Right forelimb (tissue), 1 donor: ENCODE results near the gene EGFL6.
"Not testable (repeated sequence)": the region's sequence is repeated elsewhere in the genome, so short reads cannot be mapped to it uniquely, and the experiment has no call there.

Experiments
- DNase-seq: peaks from one replicate; pipeline ENCODE4 v3.0.0-alpha.2; 2018

The EGFL6 gene

DNA sequence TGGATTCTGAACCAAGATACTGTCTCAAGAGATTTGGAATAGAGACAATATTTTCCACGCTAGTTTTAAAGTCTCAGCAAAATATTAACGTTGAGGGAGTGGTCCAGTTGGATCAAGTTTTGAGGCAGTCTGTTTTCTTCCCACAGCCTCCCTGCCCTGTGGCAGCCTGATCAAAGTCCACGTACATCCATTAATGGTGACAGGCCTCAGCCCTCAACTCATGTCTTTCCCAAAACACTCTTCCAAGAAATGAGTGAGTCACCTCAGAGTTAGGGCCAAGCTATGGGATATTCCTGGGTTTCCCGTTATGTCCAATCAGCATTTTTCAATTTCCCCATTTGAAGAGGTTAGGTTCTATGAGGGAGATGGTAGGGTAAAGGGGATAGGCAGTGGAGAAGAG, 28.5 kb downstream of the EGFL6 start:
- peak; percentile 46 for DNase-seq

DNA sequence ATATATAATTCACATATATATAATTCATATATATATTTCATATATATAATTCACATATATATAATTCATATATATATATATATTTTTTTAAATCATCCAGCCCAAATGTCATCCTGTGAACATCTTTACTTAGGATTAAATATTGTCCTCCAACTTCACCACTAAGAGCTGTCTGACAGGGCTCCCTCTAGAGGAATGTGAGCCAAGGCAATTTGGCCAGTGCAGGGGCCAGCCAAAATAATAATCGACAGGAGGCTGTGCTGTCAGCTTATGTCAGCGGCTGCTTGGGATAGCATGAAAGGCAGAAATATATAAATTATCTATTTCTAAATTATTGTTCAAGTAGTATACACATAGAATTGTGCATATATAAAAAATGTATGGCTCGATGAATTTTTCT, 29.5 kb downstream of the EGFL6 start:
- DNase-seq = no peak

DNA sequence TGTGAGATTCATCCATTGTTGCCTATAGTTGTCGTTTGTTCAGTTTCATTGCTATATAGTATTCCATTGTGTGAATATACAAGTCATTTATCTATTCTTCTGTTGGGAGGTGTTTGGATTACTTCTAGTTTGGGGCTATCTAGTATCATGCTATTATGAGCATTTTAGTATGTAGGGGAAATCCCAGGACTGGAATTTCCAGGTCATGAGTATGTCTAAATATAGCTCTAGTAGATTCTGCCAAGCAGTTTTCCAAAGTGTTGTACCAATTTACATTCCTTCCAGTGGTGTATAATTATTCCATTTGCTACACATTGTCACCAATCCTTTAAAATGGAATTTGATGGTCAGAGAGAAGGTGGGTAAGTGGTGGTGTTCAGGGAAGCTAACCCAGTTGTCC, 30.1 kb downstream of the EGFL6 start:
- DNase-seq = no peak

DNA sequence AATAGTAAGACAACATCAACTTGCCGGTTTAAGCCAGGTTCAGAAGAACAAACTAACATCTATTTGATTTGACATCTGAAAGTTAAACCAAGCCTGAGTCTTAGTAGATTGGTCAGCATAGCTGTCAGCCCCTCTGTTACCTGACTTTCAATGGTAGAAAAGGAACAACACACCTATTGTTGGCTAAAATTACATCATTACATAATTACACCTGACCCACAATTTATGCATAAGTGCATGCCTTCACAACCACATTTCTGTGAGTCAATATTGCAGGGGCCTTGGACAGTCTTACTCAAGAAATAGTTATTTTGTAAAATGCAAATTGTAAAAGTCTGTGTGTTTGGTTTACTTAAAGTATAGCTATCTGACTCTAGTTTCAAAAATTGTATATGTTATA, 36.2 kb downstream of the EGFL6 start:
- no peak for DNase-seq

DNA sequence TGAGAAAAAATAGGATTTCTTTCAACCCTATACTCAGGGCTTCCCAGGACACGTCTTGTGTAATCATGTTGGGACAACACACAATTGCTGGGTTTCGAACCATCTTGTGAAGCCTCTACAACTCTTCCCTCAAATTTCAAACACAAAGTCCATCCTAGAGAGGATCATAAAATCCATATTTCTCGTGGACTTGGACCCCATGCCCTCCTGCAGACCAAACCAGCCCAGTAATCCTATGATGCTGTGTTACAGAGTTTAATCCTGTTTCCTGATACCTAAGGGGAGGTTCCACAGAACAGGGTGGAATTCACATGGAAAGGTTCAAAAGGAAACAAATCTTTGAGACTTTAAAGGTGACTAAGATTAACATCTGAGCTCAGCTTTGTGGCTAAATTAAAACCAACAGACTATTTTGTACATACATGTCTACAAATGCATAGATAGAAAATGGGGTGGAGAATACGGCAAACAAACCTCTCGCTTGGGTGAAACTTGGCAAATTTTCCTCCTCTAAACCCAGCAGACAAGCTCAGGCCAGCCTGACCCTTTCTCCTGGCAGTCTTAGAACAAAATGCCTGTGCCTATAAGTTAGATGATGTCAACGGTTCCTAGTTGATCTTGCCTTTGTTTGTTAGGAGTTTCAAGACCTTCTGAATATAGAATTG, 38.1 kb downstream of the EGFL6 start:
- no peak for DNase-seq

DNA sequence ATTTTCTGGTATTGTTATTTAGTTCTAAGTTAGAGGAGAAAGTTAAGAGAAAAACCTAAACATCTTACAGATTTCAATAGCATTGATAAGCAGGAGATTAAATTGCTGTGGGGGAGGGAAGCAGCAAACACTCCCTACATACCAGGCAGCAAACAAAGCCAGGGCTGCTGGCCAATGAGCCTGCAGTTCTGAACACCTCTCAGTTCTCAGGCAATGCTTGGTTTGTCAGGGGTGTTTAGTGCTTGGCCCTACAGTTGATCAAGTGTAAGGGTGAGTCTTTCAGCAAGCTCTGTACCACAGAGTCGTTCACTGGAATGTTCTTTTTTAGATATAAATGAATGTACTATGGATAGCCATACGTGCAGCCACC, 38.6 kb downstream of the EGFL6 start:
- DNase-seq = no peak

DNA sequence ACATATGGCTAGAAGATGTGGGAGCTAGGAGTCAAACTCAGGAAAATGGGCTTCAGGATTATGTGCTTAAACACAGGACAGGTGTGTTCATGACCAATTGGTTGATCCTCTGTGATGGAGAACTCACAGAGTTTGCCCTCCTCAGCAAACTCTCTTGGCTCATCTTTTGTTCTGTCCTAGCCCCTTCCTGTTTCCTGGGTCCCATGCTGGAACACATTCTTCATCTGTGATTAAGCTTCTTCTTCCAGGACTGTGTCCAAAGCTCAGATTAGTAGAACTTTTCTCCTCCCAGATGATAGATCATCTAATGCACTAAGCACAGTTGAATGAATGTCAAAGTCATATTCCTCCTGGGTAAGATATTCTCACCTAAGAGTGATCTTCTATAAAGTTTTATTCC, 44.8 kb downstream of the EGFL6 start:
- DNase-seq = no peak

DNA sequence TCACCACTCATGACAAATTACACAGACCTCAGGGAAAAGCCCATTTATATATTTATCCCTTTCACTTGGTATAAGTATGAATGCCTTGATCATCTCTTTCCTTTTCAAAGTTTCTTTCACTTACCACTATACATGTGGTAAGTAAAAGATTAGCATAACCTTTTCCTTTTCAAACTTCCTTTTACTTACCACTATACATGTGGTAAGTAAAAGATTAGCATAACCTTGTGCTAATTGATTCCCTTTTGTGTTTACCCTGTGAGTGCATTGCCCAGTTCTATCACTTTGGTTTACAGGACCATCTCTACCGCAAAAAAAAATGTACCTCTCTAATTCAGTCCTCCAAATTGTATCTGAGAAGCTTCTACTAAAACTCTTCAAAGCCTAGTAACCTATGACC, 50.8 kb downstream of the EGFL6 start:
- no peak for DNase-seq

DNA sequence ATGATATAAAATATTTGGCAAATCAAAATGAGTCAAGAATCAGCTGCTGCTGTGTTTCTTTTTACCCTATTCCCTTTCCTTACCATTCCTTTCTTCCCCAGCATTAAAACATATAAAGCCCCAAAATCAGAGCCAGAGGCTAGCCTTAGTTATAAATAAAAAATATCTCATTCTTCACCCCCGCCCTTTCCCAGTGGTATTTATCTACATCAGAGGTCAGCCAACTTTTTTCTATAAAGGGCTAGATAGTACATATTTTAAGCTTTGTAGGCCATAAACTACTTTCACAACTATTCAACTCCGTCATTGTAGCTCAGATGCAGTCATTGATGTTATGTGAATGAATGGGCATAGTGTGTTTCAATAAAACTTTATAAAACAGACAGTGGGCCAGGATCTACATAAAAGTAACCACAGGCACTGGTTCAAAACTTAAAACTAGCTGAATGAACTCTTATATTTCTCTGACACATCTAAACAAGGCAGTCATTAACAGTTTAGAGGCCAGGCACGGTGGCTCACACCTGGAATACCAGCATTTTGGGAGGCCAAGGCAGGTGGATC, 53.1 kb downstream of the EGFL6 start:
- no peak for DNase-seq

DNA sequence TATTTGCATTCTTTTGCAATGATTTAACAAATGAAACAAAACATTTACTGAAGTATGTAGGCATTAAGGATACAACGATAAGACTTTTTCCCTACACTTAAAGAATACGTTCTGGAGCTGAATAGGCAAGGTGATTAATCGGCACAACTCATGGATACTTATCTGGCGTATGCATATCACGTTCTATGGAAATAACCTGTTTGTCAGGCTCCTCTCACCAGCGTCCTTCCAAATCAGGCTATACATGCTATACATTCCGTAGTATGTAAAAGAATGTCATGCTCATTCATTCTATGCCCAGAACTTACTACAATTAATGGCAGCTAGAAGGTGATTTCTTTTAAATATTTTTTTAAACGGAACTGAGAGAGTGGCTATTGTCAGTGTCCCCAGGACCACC, 57.9 kb downstream of the EGFL6 start:
- no peak for DNase-seq

DNA sequence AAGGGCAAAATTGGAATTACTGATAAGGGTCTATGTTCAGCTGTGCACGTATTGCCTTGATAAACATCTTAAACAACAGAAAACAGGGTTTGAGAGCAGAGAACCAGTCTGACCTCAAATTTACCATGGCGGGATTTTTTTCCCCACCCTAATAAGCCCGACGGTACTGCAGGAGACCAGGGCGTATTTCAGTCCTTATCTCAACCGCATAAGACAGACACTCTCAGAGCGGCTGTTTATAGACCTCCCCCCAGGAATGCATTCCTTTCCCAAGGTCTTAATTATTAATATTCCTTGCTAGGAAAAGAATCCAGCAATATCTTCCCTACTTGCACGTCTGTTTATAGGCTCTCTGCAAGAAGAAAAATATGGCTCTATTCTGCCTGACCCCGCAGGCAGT, 67.8 kb downstream of the EGFL6 start:
- DNase-seq = not testable (repeated sequence)

DNA sequence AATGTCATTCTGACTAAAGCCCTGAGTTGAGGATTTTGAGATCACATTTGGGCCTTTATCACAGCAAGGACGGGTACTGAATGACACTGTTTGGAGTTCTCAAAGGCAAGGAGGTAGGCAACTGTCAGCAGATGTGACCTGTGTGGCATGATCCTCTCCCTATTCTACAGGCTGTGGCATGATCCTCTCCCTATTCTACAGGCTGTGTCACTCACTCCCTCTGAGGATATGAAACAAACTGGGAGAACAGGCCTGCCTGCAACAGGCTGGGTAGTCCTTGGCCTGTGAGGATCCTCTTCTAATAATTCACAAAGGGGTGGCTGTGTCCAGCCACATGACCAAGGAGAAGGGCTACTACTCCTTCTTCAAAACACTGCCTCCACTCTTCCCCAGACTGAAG, 68.6 kb downstream of the EGFL6 start:
- DNase-seq = no peak

DNA sequence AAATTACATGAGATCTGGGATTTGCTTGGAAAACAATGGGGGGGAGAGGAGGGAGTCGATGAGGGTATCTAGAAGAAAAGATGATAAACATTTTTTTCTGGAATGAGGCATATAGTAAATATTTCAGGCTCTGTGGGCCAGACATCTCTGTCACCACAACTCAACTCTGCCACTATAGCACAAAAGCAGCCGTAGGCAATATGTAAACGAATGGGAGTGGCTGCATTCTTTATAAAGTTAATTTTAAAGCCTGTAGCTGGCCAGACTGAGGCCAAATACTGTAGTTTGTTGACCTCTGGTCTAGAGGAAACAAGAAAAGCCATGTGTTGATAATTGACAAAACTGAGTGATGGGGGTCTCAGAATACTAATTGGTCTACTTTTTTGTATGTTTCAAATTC, 69.4 kb downstream of the EGFL6 start:
- no peak for DNase-seq

DNA sequence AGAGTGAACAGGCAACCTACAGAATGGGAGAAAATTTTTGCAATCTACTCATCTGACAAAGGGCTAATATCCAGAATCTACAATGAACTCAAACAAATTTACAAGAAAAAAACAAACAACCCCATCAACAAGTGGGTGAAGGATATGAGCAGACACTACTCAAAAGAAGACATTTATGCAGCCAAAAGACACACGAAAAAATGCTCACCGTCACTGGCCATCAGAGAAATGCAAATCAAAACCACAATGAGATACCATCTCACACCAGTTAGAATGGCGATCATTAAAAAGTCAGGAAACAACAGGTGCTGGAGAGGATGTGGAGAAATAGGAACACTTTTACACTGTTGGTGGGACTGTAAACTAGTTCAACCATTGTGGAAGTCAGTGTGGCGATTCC, 72.3 kb downstream of the EGFL6 start:
- not testable (repeated sequence) for DNase-seq

DNA sequence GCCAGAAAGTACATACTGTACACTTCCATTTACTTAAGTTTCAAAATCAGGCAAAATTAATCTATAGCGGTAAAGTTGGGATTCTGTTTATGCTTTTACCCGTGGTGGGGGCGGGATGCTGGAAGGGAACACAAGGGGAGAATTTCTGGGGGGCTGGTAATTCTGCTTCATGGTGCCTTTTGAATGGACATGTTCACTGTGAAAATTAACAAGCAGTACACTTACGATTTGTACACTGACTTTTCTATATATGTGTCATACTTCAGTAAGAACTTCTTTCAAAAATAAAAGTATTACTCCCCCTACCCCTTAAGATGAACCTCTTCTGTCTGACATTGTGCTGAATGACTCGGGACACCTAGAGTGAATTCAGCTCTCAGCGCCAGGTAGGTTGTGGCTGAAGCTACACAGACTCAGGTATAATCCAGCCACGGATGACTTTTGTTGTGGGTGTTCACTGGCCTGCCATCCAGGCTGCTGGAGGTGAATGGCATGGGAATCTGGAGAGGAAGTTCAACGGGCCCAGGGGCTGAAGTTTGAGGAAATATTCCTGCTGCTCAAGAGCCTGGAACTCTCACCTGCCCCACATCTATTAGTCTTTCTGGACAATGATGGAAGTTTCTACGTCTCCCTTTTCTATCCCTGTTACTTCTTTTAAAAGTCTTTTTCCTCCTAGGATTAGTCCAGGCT, 76.2 kb downstream of the EGFL6 start:
- no peak for DNase-seq

DNA sequence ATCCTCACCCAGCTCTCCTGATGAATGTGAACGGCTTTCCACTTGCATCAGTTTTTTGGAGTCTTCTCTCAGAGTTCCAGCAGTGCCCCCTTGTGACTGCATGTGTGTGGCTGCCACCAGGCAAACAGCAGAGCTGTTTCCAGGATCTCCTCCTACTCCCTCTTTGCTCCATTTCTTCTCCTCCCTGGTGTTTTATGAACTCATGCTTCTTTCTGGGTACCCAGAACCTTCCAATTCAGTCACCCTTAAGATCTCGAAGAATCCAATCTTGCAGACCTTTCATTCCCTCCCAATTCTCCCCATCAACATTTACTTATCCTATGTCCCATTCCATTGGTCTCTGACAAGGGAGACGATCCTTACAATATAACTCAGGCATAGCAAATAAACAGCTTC, 76.8 kb downstream of the EGFL6 start:
- DNase-seq = peak; percentile 69

DNA sequence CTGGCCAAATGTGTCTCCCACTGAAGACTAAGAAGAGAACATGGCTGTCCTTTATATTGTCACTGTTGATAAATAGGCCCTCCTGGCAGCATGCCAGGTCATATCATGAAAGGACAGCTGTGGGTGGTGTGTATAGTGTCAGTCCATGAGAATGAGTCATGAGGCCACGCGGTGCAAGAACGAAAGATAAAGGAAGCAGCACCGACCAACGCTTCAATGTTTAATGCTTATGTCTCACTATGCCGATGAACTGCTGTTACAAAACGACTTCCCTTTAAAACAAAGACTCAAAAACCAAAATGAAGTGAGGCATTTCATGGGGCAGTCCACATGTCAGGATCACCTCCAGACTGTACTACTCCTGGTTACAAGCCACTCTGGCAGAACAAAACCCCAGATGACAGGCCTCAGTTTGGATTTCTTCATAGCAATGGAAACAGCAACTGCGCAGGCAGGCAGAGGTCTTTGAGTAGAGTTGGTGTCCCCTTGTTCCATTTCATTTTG, 78.4 kb downstream of the EGFL6 start:
- DNase-seq = no peak

DNA sequence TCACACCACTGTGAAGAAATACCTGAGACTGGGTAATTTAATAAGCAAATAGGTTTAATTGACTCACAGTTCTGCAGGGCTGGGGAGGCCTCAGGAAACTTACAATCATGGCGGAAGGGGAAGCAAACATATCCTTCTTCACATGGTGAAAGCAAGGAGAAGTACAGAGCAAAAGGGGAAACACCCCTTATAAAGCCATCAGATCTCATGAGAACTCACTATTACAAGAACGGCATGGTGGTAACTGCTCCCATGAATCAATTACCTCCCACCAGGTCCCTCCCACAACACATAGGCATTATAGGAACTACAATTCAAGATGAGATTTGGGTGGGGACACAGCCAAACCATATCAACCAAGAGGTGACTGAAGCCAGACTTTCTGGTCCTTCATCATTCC, 78.9 kb downstream of the EGFL6 start:
- DNase-seq = not testable (repeated sequence)

DNA sequence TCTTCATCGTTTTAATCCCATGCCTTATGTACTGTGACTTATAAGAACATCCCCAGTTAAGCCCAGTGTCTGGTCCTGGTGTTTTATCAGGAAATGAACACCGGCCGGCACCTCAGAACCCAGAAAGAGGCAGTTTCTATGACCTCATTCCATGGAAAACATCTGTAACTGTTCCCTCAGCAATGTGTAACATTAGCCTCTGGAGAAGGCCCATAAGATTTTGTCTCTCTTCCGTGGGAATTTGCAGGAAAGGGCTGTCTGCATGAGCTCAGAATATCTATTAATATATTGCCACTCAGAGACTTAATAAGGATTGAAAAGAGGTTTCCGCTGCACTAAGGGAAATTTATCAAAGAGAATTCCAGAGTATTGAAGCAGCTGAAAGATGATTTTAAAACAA, 80.4 kb downstream of the EGFL6 start:
- no peak for DNase-seq

DNA sequence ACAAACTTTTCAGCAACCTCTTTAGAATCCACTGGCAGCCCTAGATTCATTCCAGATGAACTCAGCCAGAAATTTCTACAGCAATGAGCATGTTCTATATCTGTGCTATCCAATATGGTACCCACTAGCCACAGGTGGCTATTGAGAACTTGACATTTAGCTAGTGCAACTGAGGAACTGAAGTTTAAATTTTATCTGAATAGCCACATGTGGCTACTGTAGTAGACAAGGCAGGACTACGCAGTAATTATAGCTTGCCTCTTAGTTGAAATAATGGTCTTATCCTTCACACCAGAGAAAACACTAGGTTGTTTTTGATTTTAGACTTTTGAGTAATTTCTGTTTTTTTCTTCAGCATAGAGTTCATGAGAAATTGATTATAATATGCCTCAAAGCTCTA, 80.9 kb downstream of the EGFL6 start:
- no peak for DNase-seq

DNA sequence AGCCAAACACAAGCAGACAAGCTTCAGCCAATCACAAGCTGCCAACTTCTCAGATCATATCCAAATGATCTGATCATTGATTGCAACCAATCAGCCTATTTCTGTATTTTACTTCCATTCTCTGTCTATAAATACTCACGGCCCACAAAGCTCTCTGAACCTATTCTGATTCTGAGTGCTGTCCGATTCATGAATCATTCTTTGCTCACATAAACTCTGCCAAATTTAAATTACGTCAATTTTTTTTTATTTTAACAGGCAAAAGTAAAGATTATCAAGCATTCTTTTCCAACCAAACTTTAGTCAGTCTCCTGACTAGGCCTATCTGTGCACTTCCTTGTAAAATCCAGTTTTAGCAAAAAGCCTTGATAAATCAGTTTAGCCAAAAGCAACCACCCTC, 81.7 kb downstream of the EGFL6 start:
- DNase-seq = no peak

DNA sequence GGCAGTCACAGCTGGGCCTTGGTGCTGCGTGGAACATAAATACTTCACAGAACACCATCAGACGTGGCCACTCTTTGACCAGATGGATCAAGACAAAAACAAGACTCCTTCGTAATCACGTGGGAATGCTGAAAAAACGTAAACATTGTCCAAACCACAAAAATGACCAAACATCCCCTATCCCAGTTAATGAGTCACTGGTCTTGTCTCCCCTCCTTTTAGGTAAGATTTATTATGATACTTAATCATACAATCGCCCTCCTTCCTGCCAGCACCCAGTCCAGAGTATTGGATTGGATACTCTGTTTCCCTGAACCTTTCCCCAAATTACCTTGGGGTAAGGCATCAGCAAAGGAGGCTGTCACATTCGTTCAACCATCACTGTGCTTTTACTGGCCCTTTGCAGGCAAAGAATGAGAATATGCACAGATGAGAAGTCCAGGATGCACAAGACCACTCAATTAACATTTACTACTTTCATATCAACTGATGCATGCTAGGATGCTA, 82.9 kb downstream of the EGFL6 start:
- DNase-seq = no peak

DNA sequence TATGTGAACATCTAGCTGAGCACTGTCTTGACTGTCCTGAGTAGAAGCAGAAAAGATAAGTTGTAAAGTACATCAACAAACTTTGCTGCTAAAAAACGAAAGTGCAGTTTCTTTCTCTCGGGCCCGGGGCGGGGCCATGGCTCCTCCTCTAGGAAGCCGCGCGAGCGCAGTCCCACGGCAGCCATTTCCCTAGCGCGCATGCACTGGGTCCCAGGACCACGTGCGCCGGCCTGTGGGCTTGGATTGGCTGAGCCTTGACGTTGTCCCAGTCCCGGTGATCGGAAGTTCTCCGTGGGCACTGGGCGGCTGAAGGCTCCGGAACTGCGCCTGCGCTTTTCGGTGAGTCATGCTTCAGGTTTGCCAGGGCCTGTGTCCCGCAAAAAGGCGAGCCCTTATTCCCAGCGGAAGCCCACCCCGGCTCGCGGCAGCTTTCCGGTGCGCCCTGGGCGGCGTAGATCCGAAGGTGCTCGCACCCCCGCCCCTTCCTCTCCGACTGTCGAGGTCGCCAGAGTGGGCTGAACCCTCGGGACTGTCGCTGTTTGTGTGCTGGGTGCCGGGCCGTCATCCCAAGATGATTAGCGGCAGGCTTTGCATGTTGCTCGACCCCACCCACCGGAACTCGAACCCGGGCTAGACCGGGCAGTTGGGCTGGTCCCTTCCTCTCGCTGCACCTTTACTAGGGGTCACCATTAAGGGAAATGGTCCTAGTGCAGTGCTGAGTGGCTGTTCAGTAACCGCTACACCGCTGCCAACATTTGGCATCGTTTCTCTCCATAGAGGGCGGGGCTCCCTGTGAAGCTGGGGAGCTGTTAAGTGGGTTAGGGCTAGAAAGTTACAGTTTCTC, 83.7 kb downstream of the EGFL6 start, which contains the start of gene TCEANC:
Gene TCEANC (plus strand): TSS at position 292 of the 844 bp plus-strand sequence. CDS start 9,368 bp downstream, outside the sequence.
- DNase-seq = peak; percentile 94
